Bone marrow (tissue), 2 donors: ENCODE results near the gene CDH13.

Experiments used
- DNase-seq, 2 donors: peaks; one replicate each; lab custom pipeline; 2025; lab: John Stamatoyannopoulos, UW

The CDH13 gene

DNA sequence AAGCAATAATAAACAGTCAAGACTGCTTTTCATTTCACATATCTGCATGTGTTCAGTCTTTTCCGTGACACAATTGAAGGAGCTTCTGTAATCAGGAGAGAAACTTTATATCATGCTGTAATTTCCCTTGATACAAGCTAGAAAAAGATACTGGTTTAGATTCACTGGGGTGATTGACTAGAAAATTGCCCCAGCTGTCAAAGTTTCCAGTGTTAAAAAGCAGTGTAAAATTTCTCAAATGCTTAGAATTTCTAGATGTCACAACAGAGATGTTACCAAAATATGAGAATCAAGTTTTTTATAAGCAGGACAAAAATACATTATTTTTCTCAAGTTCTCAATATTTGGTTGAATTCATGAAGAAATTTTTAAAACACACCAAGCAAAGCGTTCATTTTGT, 888.6 kb downstream of the CDH13 start:
- no peak for DNase-seq

DNA sequence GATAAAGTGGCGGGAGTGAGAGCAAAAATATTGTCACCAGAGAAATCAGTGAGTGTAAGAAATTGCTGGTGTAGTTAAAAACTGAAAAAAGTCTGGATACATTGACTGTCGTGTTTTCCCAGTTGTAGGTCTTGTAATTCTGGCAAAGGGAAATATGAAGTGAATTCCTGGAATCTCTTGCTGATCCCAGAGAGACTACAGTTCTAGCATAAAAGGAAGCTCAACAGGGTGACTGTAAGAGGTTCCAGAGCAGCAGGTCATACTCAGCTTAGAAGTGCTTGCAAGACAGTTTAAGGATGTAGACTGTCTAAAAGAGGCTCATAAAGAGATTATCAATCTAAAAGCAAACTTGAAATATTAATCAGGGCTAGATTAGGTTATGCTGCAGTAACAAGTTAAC, 890.2 kb downstream of the CDH13 start:
- no peak for DNase-seq

DNA sequence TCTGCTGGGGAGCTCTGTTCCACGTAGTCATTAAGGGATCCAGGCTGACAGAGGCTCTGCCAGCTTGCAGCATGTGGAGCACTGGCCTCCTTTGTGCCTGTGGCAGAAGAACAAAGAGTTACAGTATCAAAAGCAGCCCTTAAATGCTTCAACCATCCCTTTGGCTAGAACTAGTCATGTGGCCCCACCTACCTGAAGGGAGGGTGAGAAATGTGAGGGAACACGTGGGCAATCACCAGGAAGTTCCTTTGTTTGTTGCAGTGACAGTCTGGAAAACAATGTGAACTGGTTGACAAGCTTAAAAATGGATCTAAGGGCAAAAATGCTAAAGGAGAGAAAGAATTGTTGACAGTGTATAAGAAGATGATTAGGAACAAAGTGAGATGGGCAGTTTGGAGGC, 890.6 kb downstream of the CDH13 start:
- DNase-seq, result no peak

- no peak for DNase-seq
Measured at GRCh38 chr16:83520596-83520995, 893.8 kb downstream of the CDH13 start.

DNA sequence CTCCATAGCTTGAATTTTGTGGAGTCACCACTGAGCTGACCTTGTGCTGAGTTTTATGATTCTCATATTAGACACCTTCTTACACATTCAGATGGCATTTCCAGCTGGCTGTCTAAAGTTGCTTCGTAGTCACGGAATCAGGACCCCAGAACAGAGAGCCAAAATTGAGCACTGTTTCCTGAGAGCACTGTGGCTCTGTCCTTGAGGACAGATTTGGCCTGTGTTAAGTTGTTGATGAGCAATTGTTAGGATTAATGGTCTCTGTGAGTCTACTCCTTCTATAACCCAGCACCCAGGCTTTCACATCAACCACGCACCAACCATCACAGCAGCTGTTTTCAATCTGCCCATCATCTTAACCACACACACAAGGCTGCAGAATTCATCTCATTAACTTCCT, 903.5 kb downstream of the CDH13 start:
- no peak for DNase-seq

- no peak for DNase-seq
Measured at GRCh38 chr16:83532634-83533033, 905.9 kb downstream of the CDH13 start.

DNA sequence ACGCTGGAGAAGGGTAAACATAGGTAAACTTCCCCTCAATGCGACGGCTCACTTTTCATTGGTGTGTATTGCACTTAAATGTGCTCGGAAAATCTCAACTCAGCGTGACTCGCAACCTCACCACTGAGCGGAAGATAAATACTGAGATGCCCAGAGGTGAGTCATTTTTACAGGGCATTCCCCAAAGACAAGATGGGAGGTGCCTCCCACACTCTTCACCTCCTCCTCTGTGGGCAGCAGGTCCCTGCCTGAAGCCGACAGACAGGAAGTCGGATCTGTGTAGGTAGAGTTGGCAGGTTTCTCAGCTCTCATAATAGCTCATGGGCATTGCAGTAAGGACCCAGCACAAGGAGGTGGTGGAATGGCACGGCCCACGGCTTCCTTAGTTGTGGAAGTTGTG, 906.4 kb downstream of the CDH13 start:
- no peak for DNase-seq

GRCh38 chr16:83538707-83539106, 911.9 kb downstream of the CDH13 start:
- no peak for DNase-seq

- no peak for DNase-seq
Measured at GRCh38 chr16:83539736-83540490, 913.1 kb downstream of the CDH13 start.

DNA sequence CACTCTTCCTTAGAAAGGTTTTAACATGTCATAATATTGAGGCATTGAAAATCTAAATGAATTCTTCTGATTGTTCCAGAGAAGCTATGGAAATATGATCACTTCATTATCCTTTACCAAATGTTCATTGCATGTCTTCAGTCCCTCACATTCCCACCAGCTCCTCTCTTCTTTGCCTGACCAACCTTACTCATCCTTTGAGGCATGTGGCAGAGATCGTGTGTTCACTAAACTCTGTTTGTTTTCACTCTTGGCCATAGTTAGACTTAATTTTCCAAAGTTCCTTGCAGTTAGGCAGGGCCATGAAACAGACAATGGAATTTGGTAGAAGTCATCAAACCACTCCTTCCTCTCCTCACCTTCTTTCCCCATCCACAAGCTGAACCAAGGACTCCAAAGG, 914.5 kb downstream of the CDH13 start:
- no peak for DNase-seq

DNA sequence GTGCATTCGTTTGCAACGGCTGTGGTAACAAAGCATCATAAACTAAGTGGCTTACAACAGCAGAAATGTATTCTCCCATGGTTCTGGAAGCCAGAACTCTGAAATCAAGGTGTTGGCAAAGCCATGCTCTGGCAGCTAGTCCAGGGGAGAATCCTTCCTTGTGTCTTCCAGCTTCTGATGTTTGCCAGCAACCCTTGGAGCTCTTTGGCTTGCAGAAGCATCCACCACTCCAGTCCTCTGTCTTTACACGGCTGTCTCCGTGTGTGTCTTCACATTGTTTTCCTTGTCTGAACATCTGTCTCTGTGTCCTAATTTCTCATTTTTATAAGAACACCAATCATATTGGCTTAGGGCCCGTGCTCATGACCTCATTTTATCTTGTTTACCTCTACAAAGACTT, 915.7 kb downstream of the CDH13 start:
- DNase-seq, result no peak

- DNase-seq, result no peak
Measured at GRCh38 chr16:83549316-83550182, 922.8 kb downstream of the CDH13 start.

GRCh38 chr16:83550183-83550569, 923.4 kb downstream of the CDH13 start:
- no peak for DNase-seq

GRCh38 chr16:83552228-83552627, 925.5 kb downstream of the CDH13 start:
- no peak for DNase-seq

DNA sequence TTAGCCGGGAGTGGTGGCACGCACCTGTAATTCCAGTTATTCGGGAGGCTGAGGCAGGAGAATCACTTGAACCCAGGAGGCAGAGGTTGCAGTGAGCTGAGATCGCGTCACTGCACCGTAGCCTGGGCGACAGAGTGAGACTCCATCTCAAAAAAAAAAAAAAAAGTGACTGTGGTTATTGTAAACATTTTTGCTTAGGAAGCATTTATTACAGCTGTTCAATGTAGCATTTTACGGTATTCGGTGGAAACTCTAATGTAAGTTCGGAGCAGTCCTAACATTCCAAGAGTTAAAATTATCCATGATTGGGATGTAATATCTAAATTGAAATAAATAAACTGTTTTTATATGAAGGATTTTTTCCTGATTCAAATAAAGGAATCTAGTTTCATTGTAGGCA, 926.2 kb downstream of the CDH13 start:
- DNase-seq, result no peak

GRCh38 chr16:83554096-83554495, 927.3 kb downstream of the CDH13 start:
- DNase-seq, result no peak

GRCh38 chr16:83554540-83554939, 927.8 kb downstream of the CDH13 start:
- DNase-seq, result no peak

- no peak for DNase-seq
Measured at GRCh38 chr16:83561876-83562275, 935.1 kb downstream of the CDH13 start.

DNA sequence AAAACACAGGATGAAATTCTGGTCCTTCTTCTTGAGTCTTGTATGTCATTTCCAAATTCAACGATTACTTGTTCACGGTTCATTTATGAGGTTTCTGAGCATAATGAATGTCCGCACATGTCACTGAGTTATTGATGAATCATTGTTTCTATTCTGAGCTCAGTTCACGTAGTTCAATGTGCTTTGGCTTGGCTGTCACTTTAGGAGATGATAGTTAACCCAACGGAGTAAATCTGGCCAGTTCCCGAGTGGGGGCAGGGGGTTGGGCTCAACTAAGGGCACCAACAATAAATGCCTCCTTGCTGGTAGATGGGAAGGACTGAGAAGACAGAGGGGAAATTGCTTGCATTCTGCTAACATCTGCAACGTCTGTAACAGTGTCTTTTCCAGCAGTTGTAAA, 941.6 kb downstream of the CDH13 start:
- no peak for DNase-seq

DNA sequence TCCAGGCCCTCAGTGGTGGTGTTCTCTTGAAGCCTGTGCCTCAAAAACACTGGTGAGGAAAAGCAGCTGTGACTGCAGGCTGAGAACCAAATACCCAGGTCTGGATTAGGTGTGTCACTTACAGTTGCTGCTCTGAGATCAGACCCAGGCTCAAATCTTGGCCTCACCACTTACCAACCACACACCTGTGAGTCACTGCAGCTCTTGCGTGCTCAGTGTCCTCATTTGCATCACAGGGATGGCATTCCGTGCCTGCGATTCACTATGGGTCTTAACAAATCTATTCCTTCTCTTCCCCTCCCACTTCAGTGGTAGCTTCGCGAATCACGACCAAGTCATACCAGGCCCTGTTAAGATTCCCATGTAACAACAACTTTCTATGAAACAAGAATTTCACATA, 947.6 kb downstream of the CDH13 start:
- DNase-seq, result no peak

GRCh38 chr16:83577078-83577745, 950.4 kb downstream of the CDH13 start:
- DNase-seq, result no peak

DNA sequence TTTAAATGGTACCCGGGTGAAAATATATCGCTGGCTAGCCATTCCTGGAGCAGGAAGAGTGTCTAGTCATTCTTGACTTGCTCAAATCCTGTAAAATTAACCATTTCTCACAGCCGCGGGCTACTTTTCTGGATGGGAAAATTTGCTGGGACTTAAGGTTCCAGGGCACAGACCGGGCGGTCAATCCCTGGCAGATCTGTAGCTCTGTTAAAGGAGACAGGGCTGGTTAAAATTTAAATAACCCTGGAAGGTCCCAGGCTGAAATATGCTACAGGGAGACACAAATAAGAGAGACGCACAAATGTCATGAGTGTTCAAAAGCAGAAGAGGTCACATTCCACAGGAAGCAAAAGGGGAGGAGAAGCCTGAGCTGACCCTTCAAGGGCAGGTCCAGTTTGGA, 951.4 kb downstream of the CDH13 start:
- DNase-seq, result no peak

- no peak for DNase-seq
Measured at GRCh38 chr16:83579027-83579426, 952.3 kb downstream of the CDH13 start.
